Esophagus muscularis mucosa (tissue), 3 donors: ENCODE data around the gene HPS4.

Experiments
- POLR2A ChIP-seq: fragments of 450-650 bp; IDR thresholded peaks from one replicate; pipeline ENCODE4 v1.6.1; 2017; ENCODE audit warnings: antibody characterized with exemption, moderate library complexity, mild to moderate bottlenecking, low read depth
- POLR2AphosphoS5 ChIP-seq, 2 donors: sonication (generic); formaldehyde crosslinking; IDR thresholded peaks; one replicate each; pipeline ENCODE4 v1.6.1; 2017; ENCODE audit warnings: antibody characterized with exemption in 2 of 2
- TF ChIP-seq, protein P1 (sequence below), 3 experiments: fragments of 200-600 bp in 2 of 3; fragments of 450-650 bp in 1 of 3; sonication (generic) in 2 of 3; IDR thresholded peaks; one replicate each; pipeline ENCODE4 v1.5.1; 2017 to 2019; ENCODE audit warnings: antibody characterized with exemption in 3 of 3, mild to moderate bottlenecking in 2 of 3, moderate library complexity in 1 of 3

DNA sequence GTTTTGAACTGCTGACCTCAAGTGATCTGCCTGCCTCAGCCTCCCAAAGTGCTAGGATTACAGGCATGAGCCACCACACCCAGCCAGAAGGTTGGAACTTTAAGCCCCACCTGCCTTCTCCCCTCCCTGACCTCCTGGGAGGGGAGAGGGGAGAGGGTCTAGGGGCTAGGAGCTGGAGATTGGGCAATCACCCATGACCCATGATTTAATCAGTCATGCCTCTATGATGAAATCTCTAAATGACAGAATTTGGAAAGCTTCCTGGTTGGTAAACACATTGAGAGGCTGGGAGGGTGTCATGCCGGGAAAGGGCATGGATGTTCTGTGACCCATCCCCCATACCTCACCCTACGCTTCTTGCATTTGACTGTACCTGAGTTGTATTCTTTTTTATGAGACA lies 45.8 kb upstream of the HPS4 start:
- TF ChIP-seq, protein P1, sequence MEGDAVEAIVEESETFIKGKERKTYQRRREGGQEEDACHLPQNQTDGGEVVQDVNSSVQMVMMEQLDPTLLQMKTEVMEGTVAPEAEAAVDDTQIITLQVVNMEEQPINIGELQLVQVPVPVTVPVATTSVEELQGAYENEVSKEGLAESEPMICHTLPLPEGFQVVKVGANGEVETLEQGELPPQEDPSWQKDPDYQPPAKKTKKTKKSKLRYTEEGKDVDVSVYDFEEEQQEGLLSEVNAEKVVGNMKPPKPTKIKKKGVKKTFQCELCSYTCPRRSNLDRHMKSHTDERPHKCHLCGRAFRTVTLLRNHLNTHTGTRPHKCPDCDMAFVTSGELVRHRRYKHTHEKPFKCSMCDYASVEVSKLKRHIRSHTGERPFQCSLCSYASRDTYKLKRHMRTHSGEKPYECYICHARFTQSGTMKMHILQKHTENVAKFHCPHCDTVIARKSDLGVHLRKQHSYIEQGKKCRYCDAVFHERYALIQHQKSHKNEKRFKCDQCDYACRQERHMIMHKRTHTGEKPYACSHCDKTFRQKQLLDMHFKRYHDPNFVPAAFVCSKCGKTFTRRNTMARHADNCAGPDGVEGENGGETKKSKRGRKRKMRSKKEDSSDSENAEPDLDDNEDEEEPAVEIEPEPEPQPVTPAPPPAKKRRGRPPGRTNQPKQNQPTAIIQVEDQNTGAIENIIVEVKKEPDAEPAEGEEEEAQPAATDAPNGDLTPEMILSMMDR (IDR thresholded peaks at IDR 0.05): no peak
- TF ChIP-seq POLR2A (no peak), POLR2AphosphoS5 (IDR thresholded peaks at IDR 0.05) (no peak)
